GM19463 (cell line): Measurements from ENCODE around the gene TMEM17.
A peak's percentile ranks its signal among the peaks of the same experiment; 100 is the strongest.

Experiments used
- ATAC-seq: cut with Tn5 transposase; IDR thresholded peaks from one replicate; pipeline ENCODE4 v1.9.1; 2021; ENCODE audit warnings: mild to moderate bottlenecking, moderate library complexity; ENCODE audit not compliant: unreplicated experiment

Gene TMEM17

GRCh38 chr2:62458206-62458641 lies 47.8 kb downstream of the TMEM17 start:
- no peak for ATAC-seq

- ATAC-seq, result no peak
These were observed 48.4 kb downstream of the TMEM17 start for GRCh38 chr2:62457556-62457955.

GRCh38 chr2:62456721-62457539 lies 49.1 kb downstream of the TMEM17 start:
- ATAC-seq, result peak; percentile 92

GRCh38 chr2:62455957-62456692 lies 49.9 kb downstream of the TMEM17 start:
- ATAC-seq, result no peak

GRCh38 chr2:62453955-62454354 lies 52.0 kb downstream of the TMEM17 start:
- no peak for ATAC-seq

- ATAC-seq, result no peak
These were observed 53.1 kb downstream of the TMEM17 start for GRCh38 chr2:62452701-62453454.

- no peak for ATAC-seq
These were observed 55.2 kb downstream of the TMEM17 start for GRCh38 chr2:62450716-62451191.
